Stimulated activated effector memory CD8-positive, alpha-beta T cell treated with anti-CD3 and anti-CD28 coated beads, Interleukin-12 subunit alpha, Interleukin-12 subunit beta, amount 100 ng/mL, for 72 hours (primary cell): Measurements from ENCODE around the gene IL23R.
"Not testable (repeated sequence)": the region's sequence is repeated elsewhere in the genome, so short reads cannot be mapped to it uniquely, and the experiment has no call there.

ENCODE experiments used
- ATAC-seq: fragments of 150-1000 bp; cut with Tn5 transposase; 2 replicates; pipeline ENCODE4 v1.10.0; 2021
- DNase-seq, 2 donors: peaks; one replicate each; pipeline ENCODE4 v3.0.0; 2021 to 2022; ENCODE audit warnings: low spot score in 2 of 2
- H3K27ac Mint-ChIP-seq: one replicate; pipeline ENCODE4 v1.8.0; 2022; ENCODE audit warnings: mild to moderate bottlenecking, mixed read lengths
- H3K36me3 Mint-ChIP-seq: one replicate; pipeline ENCODE4 v1.8.0; 2022; ENCODE audit warnings: mild to moderate bottlenecking, mixed read lengths
- H3K4me1 Mint-ChIP-seq: one replicate; pipeline ENCODE4 v1.8.0; 2022; ENCODE audit warnings: mixed read lengths
- H3K4me3 Mint-ChIP-seq: one replicate; pipeline ENCODE4 v1.8.0; 2022; ENCODE audit warnings: mild to moderate bottlenecking, mixed read lengths
- H3K9me3 Mint-ChIP-seq: one replicate; pipeline ENCODE4 v1.8.0; 2022; ENCODE audit warnings: mixed read lengths

IL23R gene

DNA sequence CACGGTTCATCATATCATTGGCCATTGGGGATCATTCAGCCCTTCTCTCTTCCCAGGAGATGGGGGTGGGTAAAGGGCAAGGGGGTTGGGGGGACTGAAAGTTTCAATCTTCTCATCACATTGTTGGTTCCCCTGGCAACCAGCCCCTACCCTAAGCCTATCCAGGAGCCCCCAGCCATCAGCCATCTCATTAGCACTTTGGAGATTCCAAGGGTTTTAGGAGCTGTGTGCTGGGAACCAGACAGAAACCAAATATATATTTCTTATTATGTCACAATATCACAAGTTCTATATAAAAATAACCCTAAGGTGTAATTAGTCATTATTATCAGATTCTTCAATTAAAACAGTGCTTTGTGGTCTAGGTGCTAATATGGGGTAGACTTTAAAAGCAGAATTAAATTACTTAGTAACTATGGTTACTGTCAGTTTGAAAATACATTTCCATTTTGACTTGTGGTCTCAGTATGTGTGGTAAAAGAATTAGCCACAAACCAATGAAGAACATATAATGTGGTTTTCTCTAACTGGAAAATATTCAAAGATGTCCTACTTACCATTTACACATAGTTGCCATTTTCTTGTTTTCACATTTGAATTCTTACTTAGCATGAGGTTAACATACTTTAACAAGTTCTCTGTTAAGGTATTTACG is 28.1 kb downstream of the IL23R start:
- Mint-ChIP-seq H3K27ac (no peak overlapping the region), H3K36me3 (peaks cover 34% of the 10 kb centered on the region), H3K4me3 (peak overlapping the region; percentile 28), H3K9me3 (no peaks in the 10 kb centered on the region), H3K4me1 (peaks cover 20% of the 10 kb centered on the region)
- DNase-seq (no peak), ATAC-seq (peak; percentile 63)

DNA sequence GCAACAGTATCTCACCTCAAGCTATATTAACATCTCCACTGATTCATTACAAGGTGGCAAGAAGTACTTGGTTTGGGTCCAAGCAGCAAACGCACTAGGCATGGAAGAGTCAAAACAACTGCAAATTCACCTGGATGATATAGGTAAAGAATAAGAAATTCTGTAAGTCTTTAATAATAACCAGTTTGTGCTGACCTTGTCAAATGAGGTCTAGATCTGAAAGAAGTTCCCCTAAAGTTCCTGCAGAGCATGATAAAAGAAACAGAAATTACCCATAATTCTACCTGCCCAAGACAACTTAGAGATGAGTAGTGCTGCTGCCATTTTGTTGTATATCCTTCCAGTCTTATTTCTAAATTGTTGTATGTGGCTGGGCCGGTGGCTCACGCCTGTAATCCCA is 34.5 kb downstream of the IL23R start:
- Mint-ChIP-seq H3K27ac (no peak overlapping the region), H3K4me1 (peaks cover 21% of the 10 kb centered on the region)
- ATAC-seq: no peak

DNA sequence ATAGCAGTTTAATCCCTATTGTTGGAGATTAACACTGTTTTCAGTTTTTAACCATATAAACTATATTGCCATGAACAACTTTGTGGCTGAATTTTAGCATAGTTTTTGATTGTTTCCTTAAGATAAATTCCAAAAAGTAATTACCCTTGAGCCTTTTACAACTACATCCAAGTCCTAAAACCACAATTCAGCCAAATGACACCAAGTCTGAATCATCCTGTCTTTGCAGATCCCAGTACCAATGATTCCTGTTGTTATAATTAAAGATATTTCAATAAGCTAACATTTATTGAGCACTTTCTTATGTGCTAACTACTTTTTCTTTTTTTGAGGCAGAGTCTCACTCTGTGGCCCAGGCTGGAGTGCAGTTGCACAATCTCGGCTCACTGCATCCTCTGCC is 35.6 kb downstream of the IL23R start:
- H3K27ac Mint-ChIP-seq: no peak overlapping the region

More for the DNA sequence above, 34.5 kb downstream of the IL23R start:
- H3K36me3 Mint-ChIP-seq: peaks cover 81% of the 10 kb centered on the region
- no peaks in the 10 kb centered on the region for H3K9me3 Mint-ChIP-seq
- H3K4me3 Mint-ChIP-seq: no peak overlapping the region
- no peak for DNase-seq

DNA sequence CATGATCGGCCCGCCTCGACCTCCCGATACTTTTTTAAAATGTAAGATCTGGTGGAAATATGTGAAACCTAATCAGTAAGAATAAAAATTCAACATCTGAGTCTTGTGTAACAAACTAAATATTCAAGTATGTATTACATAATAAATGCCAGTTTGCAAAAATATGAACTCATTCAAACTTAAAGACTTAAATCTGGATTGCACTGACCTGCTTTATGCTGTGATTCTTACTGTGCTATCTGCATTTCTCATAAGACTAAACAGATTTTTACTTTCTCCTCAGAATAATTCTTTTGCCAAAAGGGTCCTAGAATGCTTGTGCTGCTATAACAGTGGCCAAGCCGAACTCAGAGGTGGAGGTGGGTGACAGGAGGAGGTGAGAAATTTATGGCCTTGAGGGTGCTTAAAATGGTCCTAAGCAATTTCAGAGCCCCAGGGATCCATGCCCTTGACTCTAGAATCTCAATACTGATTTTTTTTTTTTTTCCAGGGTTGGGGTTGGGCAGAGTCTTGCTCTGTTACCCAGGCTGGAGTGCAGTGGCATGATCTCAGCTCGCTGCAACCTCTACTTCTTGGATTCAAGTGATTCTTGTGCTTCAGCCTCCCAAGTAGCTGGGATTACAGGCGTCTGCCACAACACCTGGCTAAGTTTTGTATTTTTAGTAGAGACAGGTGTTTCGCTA is 38.2 kb downstream of the IL23R start:
- H3K36me3 Mint-ChIP-seq: peaks cover 92% of the 10 kb centered on the region
- ATAC-seq: no peak
- DNase-seq: no peak
- H3K27ac Mint-ChIP-seq: no peak overlapping the region
- H3K9me3 Mint-ChIP-seq: no peaks in the 10 kb centered on the region
- H3K4me1 Mint-ChIP-seq: no peaks in the 10 kb centered on the region
- no peak overlapping the region for H3K4me3 Mint-ChIP-seq

More for the DNA sequence above, 35.6 kb downstream of the IL23R start:
- DNase-seq (no peak), ATAC-seq (no peak)
- peaks cover 16% of the 10 kb centered on the region for H3K4me1 Mint-ChIP-seq
- H3K9me3 Mint-ChIP-seq: no peaks in the 10 kb centered on the region
- H3K4me3 Mint-ChIP-seq: no peak overlapping the region
- H3K36me3 Mint-ChIP-seq: peaks cover 86% of the 10 kb centered on the region

DNA sequence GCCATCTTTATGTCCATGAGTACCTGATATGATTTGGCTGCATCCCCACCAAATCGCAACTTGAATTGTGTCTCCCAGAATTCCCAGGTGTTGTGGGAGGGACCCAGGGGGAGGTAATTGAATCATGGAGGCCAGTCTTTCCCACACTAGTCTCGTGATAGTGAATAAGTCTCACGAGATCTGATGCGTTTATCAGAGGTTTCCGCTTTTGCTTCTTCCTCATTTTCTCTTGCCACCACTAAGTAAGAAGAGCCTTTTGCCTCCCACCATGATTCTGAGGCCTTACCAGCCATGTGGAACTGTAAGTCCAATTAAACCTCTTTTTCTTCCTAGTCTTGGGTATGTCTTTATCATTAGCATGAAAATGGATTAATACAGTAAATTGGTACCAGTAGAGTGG is 41.1 kb downstream of the IL23R start:
- not testable (repeated sequence) for DNase-seq, H3K9me3 Mint-ChIP-seq, ATAC-seq, H3K27ac Mint-ChIP-seq, H3K4me3 Mint-ChIP-seq
- Mint-ChIP-seq H3K36me3 (peaks cover 77% of the 10 kb centered on the region), H3K4me1 (peaks cover 11% of the 10 kb centered on the region)

DNA sequence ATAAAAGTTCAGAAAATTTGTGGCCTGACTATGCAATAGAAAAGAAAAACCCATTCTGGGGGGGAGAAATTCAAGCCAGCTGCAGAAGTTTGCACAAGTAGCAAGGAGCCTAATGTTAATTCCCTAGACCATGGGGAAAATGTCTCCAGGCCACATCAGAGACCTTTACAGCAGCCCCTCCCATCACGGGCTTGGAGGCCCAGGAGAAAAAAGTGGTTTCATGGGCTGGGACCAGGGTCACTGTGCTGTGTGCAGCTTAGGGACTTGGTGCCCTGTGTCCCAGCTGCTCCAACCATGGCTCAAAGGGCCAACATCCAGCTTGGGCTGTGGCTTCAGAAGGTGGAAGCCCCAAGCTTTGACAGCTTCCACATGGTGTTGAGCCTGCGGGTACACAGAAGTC is 42.0 kb downstream of the IL23R start:
- Mint-ChIP-seq H3K4me3 (no peak overlapping the region), H3K36me3 (peaks cover 75% of the 10 kb centered on the region), H3K4me1 (peaks cover 11% of the 10 kb centered on the region), H3K27ac (no peak overlapping the region), H3K9me3 (no peaks in the 10 kb centered on the region)
- ATAC-seq (no peak), DNase-seq (no peak)

DNA sequence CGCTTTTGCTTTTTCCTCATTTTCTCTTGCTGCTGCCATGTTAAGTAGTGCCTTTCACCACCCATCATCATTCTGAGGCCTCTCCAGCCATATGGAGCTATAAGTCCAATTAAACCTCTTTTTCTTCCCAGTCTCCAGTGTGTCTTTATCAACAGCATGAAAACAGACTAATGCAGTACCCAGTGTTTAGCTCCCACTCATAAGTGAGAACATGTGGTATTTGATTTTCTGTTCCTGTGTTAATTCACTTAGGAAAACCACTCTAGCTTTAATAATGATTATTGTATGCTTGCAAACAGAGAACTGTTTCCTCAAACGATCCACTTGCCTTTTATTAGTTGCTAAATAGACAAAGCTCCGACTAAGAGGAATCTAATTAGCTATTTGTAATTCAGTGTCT is 43.3 kb downstream of the IL23R start:
- Mint-ChIP-seq H3K36me3 (peaks cover 62% of the 10 kb centered on the region), H3K4me3 (no peak overlapping the region), H3K9me3 (no peaks in the 10 kb centered on the region), H3K4me1 (peaks cover 11% of the 10 kb centered on the region), H3K27ac (no peak overlapping the region)
- no peak for ATAC-seq
- DNase-seq: no peak

DNA sequence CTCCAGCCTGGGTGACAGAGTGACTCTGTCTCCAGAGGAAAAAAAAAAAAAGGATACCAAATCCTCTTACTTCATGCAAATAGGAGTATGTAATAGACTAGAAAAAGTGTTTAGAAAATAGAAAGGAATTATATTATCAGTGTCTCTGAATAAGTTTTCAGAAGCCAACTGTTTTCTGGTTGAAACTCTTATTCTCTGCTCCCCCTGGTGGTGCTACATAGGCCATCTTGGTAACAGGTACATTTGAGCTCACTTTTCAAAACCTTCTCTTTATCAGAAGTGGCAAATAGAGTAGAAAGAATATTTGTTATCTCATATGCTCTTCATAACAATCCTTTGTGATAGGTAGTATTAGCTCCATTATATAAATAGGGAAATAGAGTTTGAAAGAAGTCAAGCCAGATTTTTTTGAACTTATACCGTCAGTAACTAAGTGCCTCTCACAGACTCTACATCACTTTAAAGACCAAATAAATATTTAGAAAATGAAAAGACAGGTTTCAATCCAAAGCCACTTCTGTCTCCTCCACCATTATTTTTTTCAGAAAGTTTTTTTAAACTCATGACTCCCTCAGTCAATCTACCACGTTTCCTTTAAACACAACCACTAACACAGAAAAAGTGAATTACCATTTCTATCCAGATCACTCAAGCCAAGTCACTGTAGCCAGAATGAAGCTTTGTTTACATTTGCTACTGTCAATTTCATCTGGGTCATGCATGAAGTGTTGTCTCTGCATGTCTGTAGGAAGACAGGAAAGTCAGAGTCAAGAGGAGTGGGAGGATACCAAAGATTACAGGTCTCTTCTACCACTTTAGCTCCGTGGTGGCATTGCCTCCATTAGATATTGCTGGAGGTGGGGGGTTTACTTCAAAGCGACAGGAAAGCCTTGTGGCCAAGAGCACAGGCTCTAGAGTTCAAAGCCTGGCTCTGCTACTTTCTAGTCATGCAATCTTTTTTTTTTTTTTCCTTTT is 45.6 kb downstream of the IL23R start:
- H3K9me3 Mint-ChIP-seq: no peaks in the 10 kb centered on the region
- DNase-seq (peak in 1 of 2 donors; percentile 61), ATAC-seq (peak; percentile 90)
- H3K36me3 Mint-ChIP-seq: peaks cover 56% of the 10 kb centered on the region
- peaks cover 11% of the 10 kb centered on the region for H3K4me1 Mint-ChIP-seq
- H3K27ac Mint-ChIP-seq: peak overlapping the region; percentile 51
- H3K4me3 Mint-ChIP-seq: no peak overlapping the region

DNA sequence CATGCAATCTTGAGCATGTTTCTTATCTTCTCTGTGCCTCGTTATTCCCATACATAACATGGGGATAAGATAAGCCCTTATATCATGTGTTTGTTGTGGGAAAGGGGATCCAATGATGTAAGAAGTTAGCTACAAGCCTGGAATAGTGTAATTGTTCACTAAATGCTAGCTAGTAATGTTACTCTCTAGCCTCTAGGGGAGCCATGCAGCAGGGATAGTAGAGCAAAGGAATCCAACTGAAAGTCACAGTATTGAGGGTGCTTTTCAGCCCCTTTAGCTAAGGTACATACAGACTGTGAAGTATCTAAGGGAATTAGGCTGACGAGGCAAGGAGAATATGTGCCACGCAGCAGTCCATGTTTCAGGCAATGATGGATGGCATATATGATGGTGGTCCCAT is 46.9 kb downstream of the IL23R start:
- ATAC-seq: no peak
- H3K4me1 Mint-ChIP-seq: peaks cover 18% of the 10 kb centered on the region

DNA sequence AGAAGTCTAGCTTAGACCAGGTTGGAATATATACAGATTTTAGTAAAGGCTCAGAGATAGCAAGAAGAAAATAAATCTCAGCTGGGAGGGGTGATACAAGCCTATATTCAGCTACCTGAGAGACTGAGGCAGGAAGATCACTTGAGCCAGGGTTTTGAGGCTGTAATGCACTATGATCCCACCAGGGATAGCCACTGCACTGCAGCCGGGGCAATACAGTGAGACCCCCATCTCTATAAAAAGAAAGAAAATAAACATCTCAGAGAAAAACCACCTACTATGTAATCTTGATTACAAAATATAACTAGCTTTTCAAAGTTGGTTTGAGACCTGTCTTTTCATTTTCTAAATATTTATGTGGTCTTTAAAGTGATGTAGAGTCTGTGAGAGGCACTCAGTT is 47.7 kb downstream of the IL23R start:
- H3K4me1 Mint-ChIP-seq: peaks cover 18% of the 10 kb centered on the region
- H3K27ac Mint-ChIP-seq: no peak overlapping the region
- no peak for ATAC-seq
- peaks cover 41% of the 10 kb centered on the region for H3K36me3 Mint-ChIP-seq
- H3K9me3 Mint-ChIP-seq: no peaks in the 10 kb centered on the region
- no peak overlapping the region for H3K4me3 Mint-ChIP-seq
- no peak for DNase-seq

More for the DNA sequence above, 46.9 kb downstream of the IL23R start:
- H3K4me3 Mint-ChIP-seq: no peak overlapping the region
- peak overlapping the region; percentile 51 for H3K27ac Mint-ChIP-seq
- peaks cover 49% of the 10 kb centered on the region for H3K36me3 Mint-ChIP-seq
- DNase-seq: peak in 1 of 2 donors; percentile 45
- no peaks in the 10 kb centered on the region for H3K9me3 Mint-ChIP-seq

DNA sequence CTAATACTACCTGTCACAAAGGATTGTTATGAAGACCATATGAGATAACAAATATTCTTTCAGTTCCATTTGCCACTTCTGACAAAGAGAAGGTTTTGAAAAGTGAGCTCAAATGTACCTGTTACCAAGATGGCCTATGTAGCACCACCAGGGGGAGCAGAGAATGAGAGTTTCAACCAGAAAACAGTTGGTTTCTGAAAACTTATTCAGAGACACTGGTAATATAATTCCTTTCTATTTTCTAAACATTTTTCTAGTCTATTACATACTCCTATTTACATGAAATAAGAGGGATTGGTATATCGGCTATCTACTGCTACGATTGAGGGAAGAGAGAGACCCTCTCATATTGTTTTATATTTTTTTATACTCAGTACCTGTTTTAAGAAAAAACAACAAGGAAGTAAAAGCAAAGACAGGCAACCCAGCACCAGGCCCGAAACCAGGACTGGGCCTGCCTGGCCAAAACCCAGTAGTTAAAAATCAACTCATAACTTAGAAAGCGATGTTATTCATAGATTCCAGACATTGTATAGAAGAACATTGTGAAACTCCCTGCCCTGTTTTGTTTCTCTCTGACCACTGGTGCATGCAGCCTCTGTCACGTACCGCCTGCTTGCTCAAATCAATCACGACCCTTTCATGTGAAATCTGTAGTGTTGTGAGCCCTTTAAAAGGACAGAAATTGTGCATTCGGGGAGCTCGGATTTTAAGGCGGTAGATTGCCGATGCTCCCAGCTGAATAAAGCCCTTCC is 48.3 kb downstream of the IL23R start:
- ATAC-seq: no peak
- no peak overlapping the region for H3K4me3 Mint-ChIP-seq
- H3K9me3 Mint-ChIP-seq: no peaks in the 10 kb centered on the region
- peak in 1 of 2 donors; percentile 65 for DNase-seq
- H3K36me3 Mint-ChIP-seq: peaks cover 40% of the 10 kb centered on the region
- H3K27ac Mint-ChIP-seq: no peak overlapping the region
- H3K4me1 Mint-ChIP-seq: peaks cover 18% of the 10 kb centered on the region

DNA sequence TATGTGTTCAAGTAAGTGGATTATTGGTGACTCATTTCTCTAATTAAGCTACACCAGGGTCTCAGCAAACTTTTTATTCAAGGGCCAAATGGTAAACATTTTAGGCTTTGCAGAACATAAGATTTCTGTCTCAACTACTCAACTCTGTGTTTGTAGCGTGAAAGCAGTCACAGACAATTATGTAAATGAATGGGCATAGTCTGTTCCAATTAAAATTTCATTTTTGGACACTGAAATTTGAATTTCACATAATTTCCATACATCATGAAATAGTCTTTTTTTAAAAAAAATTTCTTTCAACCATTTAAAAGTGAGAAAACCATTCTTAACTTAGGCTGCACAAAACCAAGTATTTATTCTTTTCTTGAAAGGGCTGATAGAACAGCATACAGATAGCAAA is 50.1 kb downstream of the IL23R start:
- no peak overlapping the region for H3K27ac Mint-ChIP-seq
- H3K4me3 Mint-ChIP-seq: no peak overlapping the region
- peaks cover 28% of the 10 kb centered on the region for H3K36me3 Mint-ChIP-seq
- peaks cover 17% of the 10 kb centered on the region for H3K4me1 Mint-ChIP-seq
- ATAC-seq (no peak), DNase-seq (no peak)
- no peaks in the 10 kb centered on the region for H3K9me3 Mint-ChIP-seq

DNA sequence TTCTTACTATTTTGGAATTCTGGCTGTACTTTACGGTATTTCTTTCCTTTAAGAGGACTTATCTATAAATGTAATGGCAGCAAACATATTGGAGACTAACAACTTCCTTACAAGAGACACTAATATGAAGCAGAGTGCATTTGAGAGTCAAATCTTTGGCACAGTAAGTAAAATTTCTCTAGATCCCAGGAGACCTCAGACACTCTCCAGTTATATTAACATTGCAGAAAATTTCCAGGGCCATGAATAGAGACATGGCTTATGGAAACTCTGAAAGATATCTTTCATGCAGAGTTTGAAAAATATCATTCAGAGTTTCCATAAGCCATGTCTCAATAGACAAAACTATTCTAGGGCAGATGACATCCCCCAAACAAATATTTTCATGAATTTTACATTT is 51.2 kb downstream of the IL23R start:
- no peaks in the 10 kb centered on the region for H3K9me3 Mint-ChIP-seq
- H3K27ac Mint-ChIP-seq: no peak overlapping the region
- ATAC-seq: no peak
- peaks cover 7% of the 10 kb centered on the region for H3K4me1 Mint-ChIP-seq
- no peak overlapping the region for H3K4me3 Mint-ChIP-seq
- peaks cover 33% of the 10 kb centered on the region for H3K36me3 Mint-ChIP-seq
- no peak for DNase-seq

DNA sequence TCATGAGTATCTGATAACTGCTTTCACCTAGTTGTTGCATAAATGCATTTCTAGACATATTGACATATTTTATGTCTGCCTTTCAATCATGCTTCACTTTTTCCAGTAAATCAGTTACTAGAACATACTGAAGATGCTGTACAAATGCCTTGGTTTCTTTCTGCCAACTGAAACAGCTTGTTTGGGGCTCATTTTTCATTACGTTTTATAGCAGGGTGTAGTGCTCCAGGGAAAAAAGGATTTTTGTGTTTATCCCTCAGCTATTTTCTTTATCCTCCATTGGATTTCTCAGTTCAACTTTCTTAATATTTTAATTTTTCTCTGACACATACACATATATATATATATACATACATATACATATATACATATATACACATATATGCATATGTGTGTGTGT is 51.7 kb downstream of the IL23R start:
- H3K36me3 Mint-ChIP-seq: peaks cover 33% of the 10 kb centered on the region
- H3K4me3 Mint-ChIP-seq: no peak overlapping the region
- ATAC-seq: no peak
- H3K9me3 Mint-ChIP-seq: no peaks in the 10 kb centered on the region
- peaks cover 7% of the 10 kb centered on the region for H3K4me1 Mint-ChIP-seq
- no peak for DNase-seq
- H3K27ac Mint-ChIP-seq: no peak overlapping the region

DNA sequence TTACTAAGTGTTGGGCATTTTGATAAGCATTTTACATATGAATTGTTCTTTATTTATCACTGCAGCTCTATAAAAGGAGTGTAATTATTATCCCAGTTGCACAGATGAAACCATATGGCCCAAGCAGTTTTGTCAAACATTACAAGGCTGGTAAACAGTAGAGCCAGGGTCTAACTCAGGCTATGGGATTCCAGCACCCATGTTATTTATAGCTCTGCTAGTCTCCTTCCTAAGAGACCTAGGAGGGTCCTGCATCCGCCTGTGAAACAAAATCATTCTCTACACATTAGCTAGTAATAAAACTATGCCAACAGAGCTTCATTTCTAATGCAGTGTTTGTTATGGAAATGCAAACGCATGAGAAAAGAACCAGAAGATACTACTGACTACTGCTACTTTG is 58.6 kb downstream of the IL23R start:
- no peak overlapping the region for H3K27ac Mint-ChIP-seq
- DNase-seq: no peak
- H3K9me3 Mint-ChIP-seq: no peaks in the 10 kb centered on the region
- no peak for ATAC-seq
- no peak overlapping the region for H3K4me3 Mint-ChIP-seq
- peaks cover 30% of the 10 kb centered on the region for H3K4me1 Mint-ChIP-seq
- H3K36me3 Mint-ChIP-seq: peaks cover 25% of the 10 kb centered on the region
